Epidermal melanocyte (primary cell): Measurements from ENCODE around the gene UTP4.
A peak's percentile ranks its signal among the peaks of the same experiment; 100 is the strongest.
"Not testable (repeated sequence)": the region's sequence is repeated elsewhere in the genome, so short reads cannot be mapped to it uniquely, and the experiment has no call there.

Experiments
- DNase-seq: peaks from one replicate; pipeline ENCODE4 v3.0.0; 2011; ENCODE audit warnings: low spot score; ENCODE audit not compliant: insufficient read length

Gene UTP4

DNA sequence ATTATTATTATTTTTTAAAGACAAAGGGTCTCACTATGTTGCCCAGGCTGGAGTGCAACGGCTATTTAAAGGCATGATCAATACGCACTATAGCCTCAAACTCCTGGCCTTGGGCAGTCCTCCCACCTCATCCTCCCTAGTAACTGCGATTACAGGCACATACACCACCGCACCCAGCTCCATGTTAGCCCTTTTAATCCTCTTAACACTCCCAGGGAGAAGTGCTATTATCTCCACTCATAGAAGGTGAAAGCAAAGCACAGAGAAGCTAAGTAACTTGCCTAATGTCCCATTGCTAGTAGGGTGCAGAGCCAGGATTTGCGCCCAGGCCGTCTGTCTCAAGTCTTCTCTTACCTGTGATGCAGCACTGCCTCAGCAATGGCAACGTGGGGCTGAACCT, 22.0 kb upstream of the UTP4 start:
- DNase-seq = no peak

DNA sequence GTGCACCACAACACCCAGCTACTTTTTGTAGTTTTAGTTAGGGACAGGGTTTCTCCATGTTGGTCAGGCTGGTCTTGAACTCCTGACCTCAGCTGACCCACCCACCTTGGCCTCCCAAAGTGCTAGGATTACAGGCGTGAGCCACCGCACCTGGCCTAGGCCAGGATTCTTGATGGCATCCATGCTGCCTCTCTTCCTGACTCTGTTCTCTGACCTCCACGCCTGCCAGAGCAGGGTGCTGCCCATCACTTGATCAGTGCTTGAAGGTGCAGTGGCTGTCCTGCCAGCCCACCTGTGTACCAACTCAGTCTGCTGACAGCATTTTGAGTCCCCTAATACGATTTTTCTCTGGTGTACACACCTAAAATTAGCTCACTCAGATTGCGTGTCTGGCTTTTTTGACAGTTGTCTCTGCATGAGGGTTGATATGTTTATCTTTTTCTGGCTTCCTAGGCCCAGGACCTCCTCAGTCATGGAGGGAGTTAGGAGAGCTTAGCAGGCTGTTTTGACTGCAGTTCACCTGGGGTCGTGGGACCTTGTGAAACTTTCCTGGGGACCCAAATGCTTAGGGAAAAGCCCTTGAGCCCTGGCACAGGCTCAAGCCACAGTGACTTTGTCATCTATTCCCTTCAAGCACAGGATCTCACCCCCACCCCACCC, 21.1 kb upstream of the UTP4 start:
- DNase-seq = no peak

DNA sequence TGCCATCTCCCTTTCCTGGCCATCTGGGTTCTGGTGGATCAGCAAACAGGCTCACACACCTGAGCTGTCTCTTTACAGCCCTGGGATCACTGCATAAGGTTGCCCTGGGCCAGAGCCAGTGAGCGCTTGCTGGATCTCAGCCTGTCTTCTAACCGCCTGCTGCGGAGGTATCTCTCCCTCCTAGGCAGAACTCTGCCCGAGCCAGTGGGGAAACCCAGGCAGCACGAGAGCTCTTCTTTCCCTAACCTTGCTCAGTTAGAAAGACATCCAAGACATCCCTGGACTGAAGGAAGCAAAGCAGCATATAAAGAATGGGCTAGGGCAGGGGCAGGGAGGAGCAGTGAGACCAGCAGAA, 20.6 kb upstream of the UTP4 start:
- no peak for DNase-seq

DNA sequence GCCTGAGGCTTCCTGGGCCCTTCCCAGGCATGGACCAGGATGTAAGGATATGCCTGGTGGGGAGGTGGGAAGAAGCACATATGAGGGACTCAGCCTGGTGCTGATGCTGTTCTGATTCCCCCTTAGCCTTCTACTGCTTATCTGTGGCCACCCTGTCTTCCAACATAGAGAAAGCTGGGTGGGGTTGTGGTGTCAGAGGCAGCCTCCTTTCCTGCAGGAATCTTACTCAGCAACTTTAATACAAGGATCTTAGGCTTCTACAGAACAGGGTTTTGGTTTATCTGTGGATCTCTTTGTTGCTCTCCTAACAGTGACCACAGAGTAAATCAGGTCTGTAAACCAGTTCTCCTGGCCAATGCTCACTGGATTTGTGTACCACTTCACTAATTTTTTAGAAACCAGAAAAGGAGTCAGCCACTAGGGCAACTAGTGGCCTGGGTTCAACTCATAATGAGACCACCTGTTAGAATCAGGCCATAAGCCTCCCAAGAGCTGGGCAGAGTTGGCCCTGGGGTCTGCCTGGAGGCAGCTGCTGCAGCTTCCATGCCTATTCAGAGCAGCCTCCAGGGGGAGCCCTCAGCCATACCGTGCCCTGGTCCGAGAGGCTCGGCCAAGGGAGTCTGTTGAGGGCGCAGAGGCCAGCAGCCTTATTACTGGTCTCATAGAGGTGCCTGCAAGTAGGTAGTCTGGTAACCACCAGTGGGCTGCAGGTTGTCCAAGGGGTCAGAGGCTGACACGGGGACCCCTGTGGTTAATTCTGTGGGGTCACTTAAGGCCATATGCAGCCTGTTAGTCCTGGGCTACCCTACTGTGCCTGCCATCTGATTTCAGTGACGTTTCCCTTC, 19.9 kb upstream of the UTP4 start:
- DNase-seq = peak; percentile 51

DNA sequence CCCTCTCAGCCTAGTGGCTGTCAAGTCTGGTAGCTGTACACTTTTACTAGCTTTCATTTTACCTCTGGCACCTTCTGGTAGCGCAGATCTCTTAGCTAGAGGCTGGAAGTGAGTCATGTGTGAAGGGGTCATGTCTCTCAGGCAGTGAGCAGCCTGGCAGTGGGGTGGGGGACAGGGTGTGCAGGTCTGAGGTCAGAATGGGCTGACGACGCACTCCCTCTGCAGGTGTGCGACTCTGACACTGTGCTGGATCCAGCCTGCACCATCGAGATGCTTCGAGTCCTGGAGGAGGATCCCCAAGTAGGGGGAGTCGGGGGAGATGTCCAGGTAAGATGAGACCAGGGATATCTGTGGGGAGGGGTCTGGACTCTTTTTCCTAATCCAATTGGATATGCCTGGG, 19.2 kb upstream of the UTP4 start:
- DNase-seq = no peak

DNA sequence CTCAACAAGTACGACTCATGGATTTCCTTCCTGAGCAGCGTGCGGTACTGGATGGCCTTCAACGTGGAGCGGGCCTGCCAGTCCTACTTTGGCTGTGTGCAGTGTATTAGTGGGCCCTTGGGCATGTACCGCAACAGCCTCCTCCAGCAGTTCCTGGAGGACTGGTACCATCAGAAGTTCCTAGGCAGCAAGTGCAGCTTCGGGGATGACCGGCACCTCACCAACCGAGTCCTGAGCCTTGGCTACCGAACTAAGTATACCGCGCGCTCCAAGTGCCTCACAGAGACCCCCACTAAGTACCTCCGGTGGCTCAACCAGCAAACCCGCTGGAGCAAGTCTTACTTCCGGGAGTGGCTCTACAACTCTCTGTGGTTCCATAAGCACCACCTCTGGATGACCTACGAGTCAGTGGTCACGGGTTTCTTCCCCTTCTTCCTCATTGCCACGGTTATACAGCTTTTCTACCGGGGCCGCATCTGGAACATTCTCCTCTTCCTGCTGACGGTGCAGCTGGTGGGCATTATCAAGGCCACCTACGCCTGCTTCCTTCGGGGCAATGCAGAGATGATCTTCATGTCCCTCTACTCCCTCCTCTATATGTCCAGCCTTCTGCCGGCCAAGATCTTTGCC, 18.0 kb upstream of the UTP4 start:
- no peak for DNase-seq

DNA sequence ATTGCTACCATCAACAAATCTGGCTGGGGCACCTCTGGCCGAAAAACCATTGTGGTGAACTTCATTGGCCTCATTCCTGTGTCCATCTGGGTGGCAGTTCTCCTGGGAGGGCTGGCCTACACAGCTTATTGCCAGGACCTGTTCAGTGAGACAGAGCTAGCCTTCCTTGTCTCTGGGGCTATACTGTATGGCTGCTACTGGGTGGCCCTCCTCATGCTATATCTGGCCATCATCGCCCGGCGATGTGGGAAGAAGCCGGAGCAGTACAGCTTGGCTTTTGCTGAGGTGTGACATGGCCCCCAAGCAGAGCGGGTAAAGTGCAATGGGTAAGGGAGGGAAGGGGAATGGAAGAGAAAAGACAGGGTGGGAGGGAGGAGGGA, 17.5 kb upstream of the UTP4 start:
- no peak for DNase-seq

DNA sequence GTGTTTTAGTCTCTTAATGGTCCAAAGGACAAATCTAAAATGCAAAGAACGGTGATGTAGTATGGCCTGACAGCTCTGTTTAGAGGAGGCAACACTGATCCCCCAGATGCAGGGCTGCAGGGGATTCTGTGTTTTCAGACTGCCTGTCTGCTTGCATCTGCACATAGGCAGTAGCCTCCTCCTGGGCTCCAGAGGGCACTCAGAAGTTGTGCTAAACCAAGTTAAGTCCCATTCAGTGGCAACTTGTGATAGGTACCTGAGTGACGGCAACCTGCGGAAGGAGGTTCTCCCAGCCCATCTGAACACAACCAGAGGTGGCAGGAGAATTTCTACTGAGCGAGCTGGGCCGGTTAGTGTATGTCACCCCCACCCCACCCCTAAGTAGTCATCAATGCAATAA, 17.1 kb upstream of the UTP4 start:
- DNase-seq = no peak

DNA sequence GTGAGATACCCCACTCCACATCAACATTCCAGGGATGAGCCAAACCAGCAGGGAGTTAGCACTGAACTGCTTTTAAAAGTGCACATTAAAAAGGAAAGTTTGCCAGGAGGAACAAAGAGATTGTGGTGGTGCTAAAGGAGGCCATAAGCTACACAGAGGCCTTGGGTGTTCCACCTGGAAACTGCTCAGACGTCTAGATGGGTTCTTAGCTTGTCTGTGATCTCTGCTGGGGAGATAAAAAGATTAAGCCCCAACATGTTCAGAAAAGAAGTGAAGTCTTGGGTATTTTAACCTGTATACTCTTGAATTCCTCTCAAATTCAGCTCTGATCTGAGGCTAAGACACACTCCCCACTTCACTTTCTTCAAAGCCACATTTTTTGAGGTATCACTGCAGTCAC, 16.6 kb upstream of the UTP4 start:
- no peak for DNase-seq

DNA sequence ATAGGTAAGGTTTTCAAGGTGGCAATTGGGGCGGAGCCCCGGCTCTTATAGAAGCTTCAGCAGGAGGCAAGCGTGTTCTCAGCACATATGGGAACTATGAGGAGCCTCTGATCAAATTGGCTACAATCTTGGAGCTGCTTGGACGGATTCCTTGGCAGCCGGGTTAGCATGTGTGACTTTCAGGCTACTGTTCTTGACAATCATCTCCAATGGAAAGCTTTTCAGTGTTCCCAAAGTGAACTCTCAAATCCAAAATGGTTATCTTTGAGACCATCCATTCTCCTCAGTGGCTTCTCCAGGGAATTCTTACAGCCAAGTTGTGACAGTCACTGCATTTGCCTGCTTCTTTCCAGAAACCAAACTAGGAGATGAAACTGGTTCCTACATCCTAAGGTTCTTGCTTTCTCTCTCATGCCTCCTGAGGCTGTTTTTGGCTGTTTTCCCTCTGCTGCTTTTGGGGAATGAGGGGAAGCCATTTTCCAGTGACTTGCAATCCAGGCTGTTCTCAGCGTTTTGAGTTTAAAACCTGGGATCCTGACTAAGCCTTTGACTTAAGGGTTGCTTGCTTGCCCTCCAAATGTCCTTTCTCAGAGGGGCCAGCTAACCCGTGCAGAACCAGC, 16.1 kb upstream of the UTP4 start:
- no peak for DNase-seq

DNA sequence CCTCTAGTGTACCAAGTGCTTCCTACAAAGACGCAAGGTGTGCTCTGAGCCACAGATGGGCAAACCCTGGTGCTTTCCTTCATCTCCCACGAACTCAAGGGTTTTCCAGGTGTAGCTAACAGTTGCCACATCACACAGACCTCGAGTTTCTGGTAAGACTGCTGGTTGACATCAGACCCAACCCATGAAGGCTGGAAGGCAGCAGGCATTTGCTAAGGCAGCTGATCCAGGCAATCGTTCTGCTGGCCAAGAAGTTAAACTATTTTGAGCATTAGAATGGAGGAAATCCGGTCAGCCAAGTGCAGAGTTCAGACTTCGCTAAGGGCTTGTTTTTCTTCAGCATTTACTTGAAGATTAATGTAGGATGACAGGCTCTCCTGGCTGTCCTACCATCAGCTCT, 15.5 kb upstream of the UTP4 start:
- no peak for DNase-seq

DNA sequence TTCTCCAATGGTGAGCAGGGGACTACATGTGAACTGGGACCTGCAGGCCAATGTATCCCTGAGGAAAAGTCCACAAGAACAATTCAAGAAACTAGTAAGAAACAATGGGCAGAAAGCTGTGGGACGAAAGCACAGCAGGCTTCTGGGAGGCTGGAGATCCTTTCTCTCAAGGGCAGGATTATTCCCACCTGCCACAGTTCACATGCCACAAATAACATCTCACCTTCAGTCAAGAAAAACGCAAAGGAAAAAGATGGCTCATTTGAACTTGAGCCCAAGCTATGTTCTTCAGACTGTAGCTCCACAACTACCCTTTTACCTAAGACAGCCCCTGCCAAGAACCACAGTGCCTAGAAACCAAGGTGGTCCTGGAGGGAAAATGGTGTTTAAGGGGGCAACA, 14.0 kb upstream of the UTP4 start:
- DNase-seq = no peak

DNA sequence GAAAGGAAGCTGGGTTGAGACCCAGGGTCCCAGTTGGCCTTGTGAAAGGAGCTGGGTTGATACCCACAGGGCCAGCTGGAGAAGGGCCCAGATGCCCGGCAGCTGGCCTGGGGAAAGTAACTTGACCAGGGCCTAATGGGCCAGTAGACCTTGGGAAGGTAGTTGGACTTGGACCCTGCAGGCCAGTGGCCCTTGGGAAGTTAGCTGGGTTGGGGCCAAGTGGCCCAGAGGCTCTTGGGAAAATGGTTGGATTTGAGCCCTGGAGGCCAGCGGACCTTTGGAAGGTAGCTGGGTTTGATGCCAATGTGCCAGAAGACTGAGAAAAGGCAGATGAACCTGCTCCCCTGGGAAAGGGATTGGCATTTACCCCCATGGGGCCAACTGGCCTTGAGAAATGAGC, 13.5 kb upstream of the UTP4 start:
- no peak for DNase-seq

DNA sequence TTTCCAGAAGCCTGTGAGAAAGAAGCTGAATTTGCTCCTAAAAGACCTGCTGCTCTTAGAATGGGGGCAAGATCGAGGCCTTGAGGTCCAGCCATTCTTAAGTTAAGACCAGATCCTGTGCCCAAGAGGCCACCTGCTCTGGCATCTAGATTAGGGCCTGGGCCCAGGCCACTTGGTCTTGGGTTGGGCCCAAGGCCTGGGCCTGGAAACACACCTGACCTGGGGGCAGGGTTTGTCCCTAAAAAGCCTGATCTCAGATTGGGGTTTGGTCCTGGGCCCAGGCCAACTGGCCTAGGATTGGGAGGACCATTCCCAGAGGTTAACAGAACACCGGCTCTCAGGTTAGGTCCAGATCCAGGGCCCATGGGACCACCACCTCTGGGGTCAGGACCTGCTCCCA, 12.9 kb upstream of the UTP4 start:
- DNase-seq = no peak

DNA sequence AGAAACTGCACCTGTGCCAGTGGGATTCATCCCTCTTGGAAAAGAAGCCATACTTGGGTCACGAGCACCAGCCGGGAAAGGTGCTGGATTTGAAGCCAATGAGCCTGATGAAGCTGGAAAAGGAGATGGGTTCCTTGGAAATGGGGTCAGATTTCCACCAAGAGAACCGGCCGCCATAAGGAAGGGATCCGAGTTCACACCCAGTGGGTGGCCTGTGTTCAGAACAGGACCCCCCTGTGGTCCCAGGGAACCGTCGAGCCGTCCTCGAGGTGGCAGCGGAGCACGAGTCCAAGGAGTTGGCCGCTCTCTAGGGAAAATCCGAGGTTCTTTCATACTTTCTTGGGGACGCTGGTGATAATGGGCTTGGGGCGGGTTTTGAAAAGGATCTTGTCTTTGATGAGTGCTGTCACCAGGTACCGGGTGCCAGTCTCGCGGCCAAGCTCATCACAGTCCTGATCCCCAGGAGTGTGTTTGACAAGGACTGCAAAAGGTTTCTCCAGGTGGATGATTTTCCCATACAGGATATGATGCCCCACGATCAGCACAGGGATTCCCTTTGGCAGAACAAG, 12.3 kb upstream of the UTP4 start:
- no peak for DNase-seq

DNA sequence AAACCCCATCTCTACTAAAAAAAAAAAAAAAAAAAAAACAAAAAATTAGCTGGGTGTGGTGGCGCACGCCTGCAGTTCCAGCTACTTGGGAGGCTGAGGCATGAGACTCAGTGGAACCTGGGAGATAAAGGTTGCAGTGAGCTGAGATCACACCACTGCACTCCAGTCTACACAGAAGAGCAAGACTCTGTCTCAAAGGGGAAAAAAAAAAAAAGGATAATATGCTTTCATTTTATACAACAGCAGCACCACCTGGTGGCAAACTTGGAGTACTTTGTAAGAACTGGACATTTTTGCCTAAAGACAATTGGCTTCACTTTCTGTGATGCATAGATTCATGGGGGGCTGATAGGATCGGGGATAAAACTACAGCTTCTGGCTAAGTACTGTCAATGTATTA, 8.5 kb upstream of the UTP4 start:
- peak; percentile 50 for DNase-seq

DNA sequence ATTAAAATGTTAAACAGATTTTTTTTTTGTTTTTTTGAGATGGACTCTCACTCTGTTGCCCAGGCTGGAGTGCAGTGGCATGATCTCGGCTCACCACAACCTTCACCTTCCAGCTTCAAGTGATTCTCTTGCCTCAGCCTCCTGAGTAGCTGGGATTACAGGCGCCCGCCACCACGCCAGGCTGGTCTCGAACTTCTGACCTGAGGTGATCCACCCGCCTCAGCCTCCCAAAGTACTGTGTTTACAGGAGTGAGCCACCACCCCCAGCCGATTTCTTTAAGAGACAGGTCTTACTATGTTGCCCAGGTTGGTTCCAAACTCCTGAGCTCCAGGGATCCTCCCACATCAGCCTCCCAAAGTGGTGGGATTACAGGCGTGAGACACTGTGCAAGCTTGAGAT, 8.0 kb upstream of the UTP4 start:
- DNase-seq = not testable (repeated sequence)

DNA sequence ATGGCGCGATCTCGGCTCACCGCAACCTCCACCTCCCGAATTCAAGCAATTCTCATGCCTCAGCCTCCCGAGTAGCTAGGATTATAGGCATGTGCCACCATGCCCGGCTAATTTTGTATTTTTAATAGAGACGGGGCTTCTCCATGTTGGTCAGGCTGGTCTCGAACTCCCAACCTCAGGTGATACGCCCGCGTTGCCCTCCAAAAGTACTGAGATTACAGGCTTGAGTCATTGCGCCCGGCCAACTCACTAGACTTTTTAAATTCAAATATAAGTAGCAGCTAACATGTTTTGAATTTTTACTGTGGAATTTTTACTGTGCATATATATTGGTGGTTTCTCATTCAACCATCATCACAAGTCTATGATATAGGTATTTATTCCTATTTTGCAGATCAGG, 7.5 kb upstream of the UTP4 start:
- not testable (repeated sequence) for DNase-seq

DNA sequence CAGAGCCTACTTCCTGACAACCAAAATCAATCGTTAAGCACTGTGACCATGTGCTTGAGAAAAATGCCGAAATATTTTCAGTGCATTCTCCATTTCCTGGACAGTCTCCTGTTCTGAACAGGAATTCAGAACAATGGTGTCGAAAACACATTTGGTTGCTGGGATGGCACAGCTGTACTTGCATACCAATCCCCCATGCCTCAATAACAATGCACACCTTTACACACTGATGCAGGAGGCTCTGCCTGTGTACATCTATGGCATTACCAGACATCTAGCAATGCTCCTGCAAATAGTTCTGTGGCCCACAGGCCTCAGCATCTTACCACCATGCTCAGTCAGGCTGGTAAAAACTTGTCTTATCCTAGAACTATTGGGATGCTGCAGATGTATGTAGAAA, 6.2 kb upstream of the UTP4 start:
- DNase-seq = no peak

DNA sequence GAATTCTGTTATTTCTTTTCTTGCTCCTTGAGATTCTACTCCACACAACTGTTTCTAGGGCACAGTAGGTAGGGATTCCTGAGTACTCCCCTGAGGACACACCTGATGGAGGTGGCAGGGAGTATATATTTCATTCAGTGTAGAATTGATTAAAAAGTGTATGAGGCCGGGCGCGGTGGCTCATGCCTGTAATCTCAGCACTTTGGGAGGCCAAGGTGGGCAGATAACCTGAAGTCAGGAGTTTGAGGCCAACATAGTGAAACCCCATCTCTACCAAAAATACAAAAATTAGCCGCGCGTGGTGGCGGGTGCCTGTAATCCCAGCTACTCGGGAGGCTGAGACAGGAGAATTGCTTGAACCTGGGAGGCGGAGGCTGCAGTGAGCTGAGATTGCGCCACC, 5.6 kb upstream of the UTP4 start:
- DNase-seq = not testable (repeated sequence)

DNA sequence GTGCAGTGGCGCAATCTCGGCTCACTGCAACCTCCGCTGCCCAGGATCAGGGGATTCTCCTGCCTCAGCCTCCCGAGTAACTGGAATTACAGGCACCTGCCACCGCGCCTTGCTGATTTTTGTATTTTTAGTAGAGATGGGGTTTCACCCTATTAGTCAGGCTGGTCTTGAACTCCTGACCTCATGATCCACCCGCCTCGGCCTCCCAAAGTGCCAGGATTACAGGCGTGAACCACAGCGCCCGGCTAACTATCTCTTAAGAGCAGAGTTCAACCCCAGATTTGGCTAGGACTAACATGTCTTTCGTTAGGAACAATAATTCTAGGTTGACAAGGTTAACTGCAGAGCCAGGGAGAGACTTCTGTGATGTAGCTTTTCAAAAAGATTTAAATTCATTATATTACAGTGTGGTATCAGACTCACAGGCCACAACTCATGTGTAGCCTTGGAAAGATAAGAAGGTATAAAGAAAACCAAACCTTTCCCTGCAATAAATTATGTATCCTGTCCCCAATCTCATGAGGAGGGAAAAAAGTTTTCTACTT, 4.4 kb upstream of the UTP4 start:
- no peak for DNase-seq

DNA sequence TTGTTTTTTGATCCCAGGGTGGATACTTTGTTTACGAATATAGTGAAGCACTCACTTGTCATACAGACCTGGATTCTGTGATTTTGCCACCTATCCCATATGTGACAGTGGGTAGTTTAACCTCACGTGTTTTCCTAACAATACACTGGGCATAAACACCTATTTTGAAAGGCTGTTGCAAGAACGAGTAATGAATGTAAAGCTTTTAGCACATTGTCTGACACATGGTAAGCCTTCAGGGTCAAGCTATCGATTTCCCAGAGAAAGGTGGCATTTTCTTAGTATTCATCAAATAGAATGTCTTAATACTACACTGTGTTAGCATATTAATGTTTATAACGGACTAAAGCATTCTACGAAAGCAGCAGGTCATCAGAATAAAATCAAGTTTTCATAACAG, 2.0 kb upstream of the UTP4 start:
- DNase-seq = no peak
